GM21576 (cell line): Measurements from ENCODE around the gene CCDC6.
"Not testable (repeated sequence)": the region's sequence is repeated elsewhere in the genome, so short reads cannot be mapped to it uniquely, and the experiment has no call there.

ENCODE experiments used
- ATAC-seq: cut with Tn5 transposase; IDR thresholded peaks from one replicate; pipeline ENCODE4 v1.9.1; 2021; ENCODE audit warnings: mild to moderate bottlenecking, moderate library complexity; ENCODE audit not compliant: unreplicated experiment

The CCDC6 gene

GRCh38 chr10:59817773-59818172 is 88.6 kb downstream of the CCDC6 start:
- ATAC-seq = no peak

- ATAC-seq = no peak
These were observed 91.5 kb downstream of the CCDC6 start for GRCh38 chr10:59814878-59815277.

DNA sequence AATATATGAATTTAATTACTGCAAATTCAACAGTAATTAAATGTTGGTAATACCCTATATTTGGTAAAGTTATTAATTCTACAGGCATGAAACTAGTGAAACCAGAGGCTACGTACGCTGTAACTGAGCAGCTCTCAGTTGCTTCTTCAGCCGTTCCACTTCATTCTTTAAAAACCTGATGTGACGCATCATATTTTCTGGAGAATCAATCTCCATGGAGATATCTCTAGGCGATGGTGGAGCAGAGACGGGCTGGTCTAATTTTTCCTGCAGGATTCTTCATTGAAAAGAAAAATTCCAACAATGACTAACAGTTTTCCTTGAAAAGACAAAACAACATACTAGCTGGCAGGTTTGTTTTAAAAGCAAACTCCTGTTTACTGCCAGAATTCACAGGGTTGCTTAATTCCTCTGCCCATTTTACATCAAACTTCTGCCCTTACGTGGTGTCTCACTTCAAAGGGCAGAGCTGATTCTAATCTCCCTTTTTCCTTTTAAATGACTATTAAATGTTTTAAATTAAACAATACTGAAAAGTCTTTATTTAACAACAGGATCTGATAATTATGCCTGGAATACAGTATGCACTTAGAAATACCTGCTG is 93.7 kb downstream of the CCDC6 start:
- no peak for ATAC-seq

GRCh38 chr10:59809644-59809974 is 96.7 kb downstream of the CCDC6 start:
- peak; percentile 14 for ATAC-seq

- ATAC-seq = peak; percentile 92
These were observed 97.3 kb downstream of the CCDC6 start for GRCh38 chr10:59808896-59809643.

DNA sequence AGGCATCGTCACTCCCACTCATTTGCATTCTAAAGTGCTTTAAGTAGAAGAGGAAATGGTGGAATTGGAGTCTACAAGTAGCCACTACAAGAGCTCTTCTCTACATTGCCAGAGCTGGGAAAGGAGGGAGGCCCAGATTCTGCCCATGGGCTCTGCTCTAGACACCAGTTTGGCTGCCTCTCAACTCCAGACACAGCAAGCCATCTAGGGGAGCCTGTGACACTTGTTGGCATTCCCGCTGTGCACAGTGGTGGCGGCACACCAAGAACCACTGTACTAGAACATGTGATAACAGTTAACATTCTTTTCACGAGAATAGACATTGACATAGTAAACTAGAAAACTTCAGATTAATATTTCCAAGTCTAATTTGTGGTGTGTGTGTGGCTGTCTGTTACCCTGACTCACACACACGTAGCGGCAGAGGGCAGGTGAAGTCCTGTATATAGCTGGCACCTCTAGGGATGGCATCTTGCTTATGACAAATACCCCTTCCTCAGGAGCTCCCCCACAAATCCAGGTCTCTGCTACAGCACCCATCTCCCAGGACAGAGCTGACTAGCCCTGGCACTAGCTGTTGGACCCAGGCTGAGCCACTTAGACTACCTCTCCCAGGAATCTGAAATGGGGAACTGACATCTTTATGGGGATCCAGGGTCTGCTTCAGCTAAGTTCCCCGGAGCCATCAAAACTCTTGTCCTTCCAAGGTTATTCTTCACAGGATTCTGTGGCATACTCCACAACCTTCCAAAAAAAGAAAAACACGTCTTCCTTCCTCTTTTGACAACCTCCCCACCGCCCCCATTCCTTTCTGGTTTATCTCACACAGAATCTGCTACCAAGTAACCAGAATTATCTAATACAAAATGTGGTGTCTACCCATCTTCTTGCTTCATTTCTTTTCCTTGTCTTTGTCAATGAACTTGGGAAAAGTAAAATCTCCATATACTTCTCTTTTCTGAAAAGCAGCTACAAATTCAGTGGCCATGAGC is 98.4 kb downstream of the CCDC6 start:
- ATAC-seq = no peak

DNA sequence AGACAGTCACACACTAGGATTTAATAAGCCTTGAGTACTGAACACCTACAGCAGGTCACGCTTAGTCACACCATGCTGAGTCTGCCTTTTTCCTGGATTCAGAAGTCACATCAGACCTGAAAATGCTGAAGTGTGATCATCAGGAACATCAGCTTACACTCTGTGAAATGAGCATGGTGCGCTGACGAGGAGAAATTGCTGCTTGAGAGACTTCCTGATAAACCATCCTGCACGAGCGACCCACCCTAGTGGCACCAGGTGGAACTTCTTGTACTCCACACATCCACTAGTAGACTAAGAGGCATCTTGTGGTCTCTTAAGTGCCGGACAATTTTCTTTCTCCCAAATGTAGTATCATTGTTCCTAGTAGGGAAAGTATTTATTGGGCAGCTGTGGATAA is 101.3 kb downstream of the CCDC6 start:
- ATAC-seq = no peak

DNA sequence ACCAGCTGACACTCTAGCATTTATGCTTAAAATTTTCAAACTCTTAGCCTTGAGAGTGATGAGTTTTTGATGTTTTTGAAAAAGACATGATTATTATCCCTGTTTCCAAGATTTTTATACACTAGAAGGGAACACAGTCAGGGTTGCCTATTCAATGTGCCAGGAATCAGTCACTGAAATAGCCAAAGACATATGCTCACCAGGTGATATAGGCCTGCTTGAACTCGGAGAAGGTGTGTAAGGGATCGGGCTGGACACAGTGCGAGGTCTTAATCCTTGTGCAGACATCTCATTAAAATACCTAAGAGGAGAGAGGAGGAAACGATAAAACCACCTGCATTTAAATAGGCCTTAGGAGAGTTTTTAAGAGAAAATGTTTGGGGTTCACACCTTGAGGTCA is 102.1 kb downstream of the CCDC6 start:
- ATAC-seq = no peak

GRCh38 chr10:59803714-59804113 is 102.6 kb downstream of the CCDC6 start:
- no peak for ATAC-seq

GRCh38 chr10:59801171-59801570 is 105.2 kb downstream of the CCDC6 start:
- ATAC-seq = no peak

GRCh38 chr10:59799421-59799820 is 106.9 kb downstream of the CCDC6 start:
- ATAC-seq = no peak

- no peak for ATAC-seq
These were observed 112.4 kb downstream of the CCDC6 start for GRCh38 chr10:59793919-59794318.

- ATAC-seq = no peak
These were observed 113.5 kb downstream of the CCDC6 start for GRCh38 chr10:59792812-59793211.

- ATAC-seq = no peak
These were observed 114.8 kb downstream of the CCDC6 start for GRCh38 chr10:59791601-59792000.

DNA sequence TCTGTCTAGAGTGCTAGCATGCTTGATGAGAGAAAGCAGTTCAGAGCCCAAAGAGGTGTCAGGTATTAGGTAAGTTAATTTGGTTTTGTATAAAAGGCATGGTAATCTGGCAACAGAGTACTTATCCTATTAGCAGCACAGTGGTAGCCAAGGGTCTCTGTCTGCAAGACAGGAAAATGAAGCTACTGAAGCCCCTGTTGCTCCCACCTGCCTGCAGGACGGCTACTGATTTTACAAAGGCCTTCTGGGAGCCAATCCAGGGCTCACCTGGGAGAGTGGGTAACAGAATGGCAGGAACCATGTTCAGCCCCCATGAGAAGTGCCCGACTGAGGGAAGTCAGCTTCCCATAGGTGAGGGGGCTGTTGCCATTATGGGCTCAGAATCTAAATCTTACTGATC is 116.3 kb downstream of the CCDC6 start:
- ATAC-seq = not testable (repeated sequence)

- ATAC-seq = not testable (repeated sequence)
These were observed 117.4 kb downstream of the CCDC6 start for GRCh38 chr10:59788914-59789313.

DNA sequence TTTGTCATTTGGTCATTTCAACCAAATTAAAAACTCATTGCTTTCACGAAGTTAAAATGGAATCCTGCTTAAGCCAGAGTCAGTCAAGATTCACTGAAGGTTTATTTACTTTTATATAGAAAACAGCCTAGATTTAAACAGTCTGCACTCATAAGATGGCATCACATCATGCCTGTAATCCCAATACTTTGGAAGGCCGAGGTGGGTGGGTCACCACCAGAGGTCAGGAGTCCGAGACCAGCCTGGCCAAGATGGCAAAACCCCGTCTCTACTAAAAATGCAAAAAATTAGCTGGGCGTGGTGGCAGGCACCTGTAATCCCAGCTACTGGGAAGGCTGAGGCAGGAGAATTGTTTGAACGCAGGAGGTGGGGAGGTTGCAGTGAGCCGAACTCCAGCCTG is 119.3 kb downstream of the CCDC6 start:
- not testable (repeated sequence) for ATAC-seq

DNA sequence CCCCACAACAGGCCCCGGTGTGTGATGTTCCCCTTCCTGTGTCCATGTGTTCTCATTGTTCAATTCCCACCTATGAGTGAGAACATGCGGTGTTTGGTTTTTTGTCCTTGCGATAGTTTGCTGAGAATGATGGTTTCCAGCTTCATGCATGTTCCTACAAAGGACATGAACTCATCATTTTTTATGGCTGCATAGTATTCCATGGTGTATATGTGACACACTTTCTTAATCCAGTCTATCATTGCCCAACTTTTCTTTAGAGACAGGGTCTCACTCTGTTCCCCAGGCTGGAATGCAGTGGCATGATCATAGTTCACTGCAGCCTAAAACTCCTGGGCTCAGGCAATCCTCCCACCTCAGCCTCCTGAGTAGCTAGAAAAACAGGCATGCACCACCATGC is 120.9 kb downstream of the CCDC6 start:
- ATAC-seq = not testable (repeated sequence)

GRCh38 chr10:59781511-59781910 is 124.8 kb downstream of the CCDC6 start:
- no peak for ATAC-seq

DNA sequence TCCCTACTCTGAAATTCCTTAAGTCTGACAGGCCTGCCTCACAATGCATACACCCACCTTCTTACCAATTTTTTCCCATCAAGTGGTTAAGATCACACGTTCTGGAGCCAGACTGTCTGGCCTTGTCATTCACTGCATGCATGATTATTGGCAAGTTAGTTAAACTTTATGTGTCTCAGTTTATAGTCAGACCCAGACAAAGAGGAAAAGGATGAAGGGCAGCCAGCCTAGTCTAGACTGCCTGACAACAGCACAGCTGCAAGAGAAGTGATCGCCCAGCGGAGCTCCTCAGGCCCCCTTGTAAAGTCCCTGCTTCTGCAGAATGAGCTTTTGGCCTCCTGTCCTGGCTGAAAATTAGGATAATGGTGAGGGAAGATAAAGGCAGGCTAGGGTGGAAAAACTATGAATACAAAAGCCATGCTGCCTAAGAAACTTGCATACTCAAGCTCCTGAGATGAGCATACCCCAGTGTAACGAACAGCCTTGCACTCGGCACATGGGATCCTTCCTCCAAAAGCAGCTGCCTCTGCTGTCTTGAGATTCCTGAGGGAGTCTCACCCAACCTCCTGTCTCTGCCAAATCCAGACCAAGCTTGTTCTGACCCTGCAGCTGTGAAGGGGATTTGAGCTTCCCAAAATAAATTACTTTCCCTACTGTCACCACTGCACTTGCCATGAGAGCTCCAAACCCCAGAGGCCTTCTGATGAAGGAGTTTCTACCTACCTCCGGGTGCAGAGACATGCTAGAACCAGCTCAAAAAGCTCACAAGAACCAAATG is 126.4 kb downstream of the CCDC6 start:
- no peak for ATAC-seq

- ATAC-seq = no peak
These were observed 131.9 kb downstream of the CCDC6 start for GRCh38 chr10:59774451-59774850.
